HCT116 (cell line): ENCODE measurements around the gene NIPAL1. TPM values are rescaled to one million over a fixed set of nuclear protein-coding genes. Genes with fewer than 3 reads are reported as not detected.

Experiments
- ATAC-seq: fragments of 200-7000 bp; cut with Tn5 transposase; 2 replicates; pipeline ENCODE4 v1.9.1; 2020; ENCODE audit warnings: mild to moderate bottlenecking, moderate library complexity
- BruUV-seq: library from RNA; stranded (reverse); fragments of 400-500 nt; replicated peaks from 2 replicates; lab custom pipeline; 2021; lab: Mats Ljungman, UMichigan
- CTCF ChIA-PET: fragments of 300-600 bp; sonication (Branson Sonifier 250); formaldehyde crosslinking; loops from one replicate; lab custom pipeline; 2021; ENCODE audit warnings: antibody characterized with exemption; lab: Charles Lee
- POLR2A ChIA-PET: fragments of 300-600, 350-600 bp; sonication (Branson Sonifier 250); formaldehyde crosslinking; loops from one replicate; lab custom pipeline; 2021; ENCODE audit warnings: antibody characterized with exemption; lab: Charles Lee
- RAD21 ChIA-PET, 2 experiments: fragments of 300-600 bp; sonication (Branson Sonifier 250); formaldehyde crosslinking; loops; one replicate each; lab custom pipeline; 2023; ENCODE audit warnings: low total read pairs in 2 of 2; ENCODE audit not compliant: uncharacterized antibody in 2 of 2, unreplicated experiment in 2 of 2, low non-redundant PET in 1 of 2; lab: Charles Lee
- DNase-seq: peaks from one replicate; pipeline ENCODE4 v3.0.0-alpha.2; 2010; ENCODE audit warnings: low read depth, low spot score
- H2AFZ ChIP-seq: fragments of 200-600 bp; shearing (Covaris generic), sonication (generic); 2 replicates; pipeline ENCODE4 v1.6.1; 2017; ENCODE audit warnings: low read depth, mixed run types, mixed read lengths, antibody characterized with exemption, low read length; ENCODE audit not compliant: poor library complexity, severe bottlenecking
- H3K27ac ChIP-seq: 2 replicates; pipeline ENCODE4 v1.5.1; 2012; ENCODE audit warnings: low read depth, low read length
- H3K27me3 ChIP-seq: fragments of 200-600 bp; sonication (generic); 2 replicates; pipeline ENCODE4 v1.6.1; 2016; ENCODE audit warnings: mixed run types, low read length, mixed read lengths; ENCODE audit not compliant: insufficient read depth
- H3K36me3 ChIP-seq, 2 experiments: fragments of 200-500 bp in 1 of 2; fragments of 200-600 bp in 1 of 2; sonication (Bioruptor generic) in 1 of 2; sonication (generic) in 1 of 2; 2 replicates each; pipeline versions ENCODE4 v1.5.1 to v1.6.1; 2014 to 2016; ENCODE audit warnings: low read length in 2 of 2, inconsistent platforms in 1 of 2, mixed read lengths in 1 of 2, mixed run types in 1 of 2; ENCODE audit not compliant: insufficient read depth in 2 of 2, control insufficient read depth in 1 of 2
- H3K4me1 ChIP-seq, 2 experiments: fragments of 200-600 bp in 1 of 2; sonication (generic) in 1 of 2; 2 replicates each; pipeline versions ENCODE4 v1.5.1 to v1.6.1; 2012 to 2017; ENCODE audit warnings: low read length in 2 of 2, inconsistent platforms in 1 of 2, mild to moderate bottlenecking in 1 of 2, mixed read lengths in 1 of 2, mixed run types in 1 of 2, moderate library complexity in 1 of 2; ENCODE audit not compliant: insufficient read depth in 2 of 2, control insufficient read depth in 1 of 2
- H3K4me2 ChIP-seq: fragments of 200-600 bp; sonication (generic); 2 replicates; pipeline ENCODE4 v1.6.1; 2017; ENCODE audit warnings: mixed run types, low read length, mixed read lengths
- H3K4me3 ChIP-seq, 2 experiments: fragments of 200-600 bp in 1 of 2; sonication (generic) in 1 of 2; replicated peaks in 1 of 2; 2 replicates each; pipeline ENCODE4 v1.5.1; 2011 to 2016; ENCODE audit warnings: low read length in 2 of 2, control low read depth in 1 of 2, low read depth in 1 of 2, mild to moderate bottlenecking in 1 of 2, mixed read lengths in 1 of 2, mixed run types in 1 of 2
- H3K79me2 ChIP-seq: fragments of 200-600 bp; sonication (generic); 2 replicates; pipeline ENCODE4 v1.6.1; 2017; ENCODE audit warnings: mild to moderate bottlenecking, mixed run types, low read length, moderate library complexity, mixed read lengths; ENCODE audit not compliant: insufficient read depth
- H3K9ac ChIP-seq: fragments of 200-600 bp; sonication (generic); 2 replicates; pipeline ENCODE4 v1.6.1; 2016; ENCODE audit warnings: low read length, mixed read lengths
- H3K9me2 ChIP-seq: fragments of 200-600 bp; sonication (generic), shearing (Covaris generic); 2 replicates; pipeline ENCODE4 v1.6.1; 2017; ENCODE audit warnings: mixed run types, mild to moderate bottlenecking, moderate library complexity; ENCODE audit not compliant: insufficient read depth
- H3K9me3 ChIP-seq, 2 experiments: fragments of 200-500 bp in 1 of 2; fragments of 200-600 bp in 1 of 2; sonication (Bioruptor generic) in 1 of 2; sonication (generic) in 1 of 2; 2 replicates each; pipeline ENCODE4 v1.6.1; 2014 to 2017; ENCODE audit warnings: low read length in 2 of 2, mixed read lengths in 2 of 2, inconsistent platforms in 1 of 2, low read depth in 1 of 2, mild to moderate bottlenecking in 1 of 2, mixed run types in 1 of 2, moderate library complexity in 1 of 2; ENCODE audit not compliant: control insufficient read depth in 1 of 2, insufficient read depth in 1 of 2
- H4K20me1 ChIP-seq: fragments of 200-600 bp; sonication (generic), shearing (Covaris generic); 2 replicates; pipeline ENCODE4 v1.6.1; 2017; ENCODE audit warnings: mixed run types, mild to moderate bottlenecking, moderate library complexity; ENCODE audit not compliant: insufficient read depth
- CBX3 ChIP-seq: IDR thresholded peaks from 2 replicates; pipeline ENCODE4 v1.6.1; 2012; ENCODE audit warnings: low read depth
- CEBPB ChIP-seq: IDR thresholded peaks from 2 replicates; pipeline ENCODE4 v1.6.1; 2012; ENCODE audit warnings: low read depth
- EGR1 ChIP-seq: IDR thresholded peaks from 2 replicates; pipeline ENCODE4 v1.6.1; 2012; ENCODE audit warnings: low read depth
- ELF1 ChIP-seq: IDR thresholded peaks from 2 replicates; pipeline ENCODE4 v1.6.1; 2012; ENCODE audit warnings: low read depth, borderline replicate concordance
- EZH2 ChIP-seq: fragments of 200-600 bp; sonication (generic); IDR thresholded peaks from 2 replicates; pipeline ENCODE4 v1.6.1; 2017; ENCODE audit warnings: antibody characterized with exemption, mixed run types
- EZH2phosphoT487 ChIP-seq: fragments of 200-600 bp; IDR thresholded peaks from 2 replicates; pipeline ENCODE4 v1.6.1; 2018; ENCODE audit warnings: antibody characterized with exemption, borderline replicate concordance
- FOSL1 ChIP-seq: IDR thresholded peaks from 2 replicates; pipeline ENCODE4 v1.6.1; 2012; ENCODE audit warnings: low read depth
- POLR2A ChIP-seq: IDR thresholded peaks from 2 replicates; pipeline ENCODE4 v1.7.0; 2011; ENCODE audit warnings: borderline replicate concordance; ENCODE audit not compliant: insufficient read depth, insufficient read length; ENCODE audit errors: extremely low read depth
- POLR2AphosphoS5 ChIP-seq: IDR thresholded peaks from 2 replicates; pipeline ENCODE4 v1.6.1; 2011; ENCODE audit warnings: mild to moderate bottlenecking, low read depth, low read length, moderate library complexity
- RAD21 ChIP-seq: IDR thresholded peaks from 2 replicates; pipeline ENCODE4 v1.6.1; 2012; ENCODE audit warnings: low read depth, mild to moderate bottlenecking
- SP1 ChIP-seq: IDR thresholded peaks from 2 replicates; pipeline ENCODE4 v1.6.1; 2012; ENCODE audit warnings: low read depth
- SRF ChIP-seq: IDR thresholded peaks from 2 replicates; pipeline ENCODE4 v1.6.1; 2012; ENCODE audit warnings: low read depth
- YY1 ChIP-seq: IDR thresholded peaks from 2 replicates; pipeline ENCODE4 v1.6.1; 2011; ENCODE audit warnings: low read length, low read depth, moderate library complexity, mild to moderate bottlenecking; ENCODE audit not compliant: insufficient replicate concordance; ENCODE audit errors: extremely low read depth
- ZFX ChIP-seq: fragments of 450-650 bp; IDR thresholded peaks from 2 replicates; pipeline ENCODE4 v1.6.1; 2017
- ZNF274 ChIP-seq: fragments of 200-500 bp; sonication (Bioruptor generic); IDR thresholded peaks from 2 replicates; pipeline ENCODE4 v1.6.1; 2014; ENCODE audit warnings: mild to moderate bottlenecking, low read depth, low read length, inconsistent platforms
- intact Hi-C: fragments of 100-400 bp; cut with micrococcal nuclease; formaldehyde crosslinking; loops from 2 replicates; pipeline ENCODE4 v1.10.0; 2022
- total RNA-seq: library from RNA; stranded (reverse); gene quantifications from one replicate; pipeline ENCODE4 v1.2.1, GENCODE V29; 2021; ENCODE audit not compliant: unreplicated experiment
- TF ChIP-seq, protein P1 (sequence below): IDR thresholded peaks from 2 replicates; pipeline ENCODE4 v1.6.1; 2012
- TF ChIP-seq, protein P2 (sequence below), 3 experiments: fragments of 200-600 bp in 1 of 3; sonication (generic) in 1 of 3; IDR thresholded peaks in 2 of 3; conservative IDR thresholded peaks in 1 of 3; 2 replicates each; pipeline ENCODE4 v1.5.1; 2012 to 2017; ENCODE audit warnings: low read depth in 2 of 3, low read length in 2 of 3, antibody characterized with exemption in 1 of 3, borderline replicate concordance in 1 of 3, control low read depth in 1 of 3, mild to moderate bottlenecking in 1 of 3, mixed read lengths in 1 of 3, mixed run types in 1 of 3, moderate library complexity in 1 of 3; ENCODE audit not compliant: insufficient read depth in 1 of 3
- TF ChIP-seq, protein P3 (sequence below): IDR thresholded peaks from 2 replicates; pipeline ENCODE4 v1.6.1; 2011; ENCODE audit warnings: mild to moderate bottlenecking, low read length, moderate library complexity; ENCODE audit not compliant: insufficient replicate concordance; ENCODE audit errors: extremely low read depth

NIPAL1 gene
- total RNA-seq, 1 experiment from 2014 or later = 7.0 TPM

DNA sequence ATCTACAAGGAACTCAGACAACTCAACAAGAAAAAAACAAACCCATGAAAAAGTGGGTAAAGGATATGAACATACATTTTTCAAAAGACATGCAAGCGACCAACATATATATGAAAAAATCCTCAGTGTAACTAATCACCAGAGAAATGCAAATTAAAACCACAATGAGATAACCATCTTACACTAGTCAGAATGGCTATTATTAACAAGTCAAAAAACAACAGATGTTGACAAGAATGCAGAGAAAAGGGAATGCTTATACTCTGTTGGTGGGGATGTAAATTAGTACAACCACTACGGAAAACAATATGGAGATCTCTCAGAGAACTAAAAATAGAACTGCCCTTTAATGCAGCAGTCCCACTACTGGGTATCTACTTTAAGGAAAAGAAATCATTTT, 12.1 kb downstream of the NIPAL1 start:
- Histone ChIP-seq H2AFZ (no peak overlapping the region), H3K79me2 (no peaks in the 10 kb centered on the region)
- no peak for TF ChIP-seq ELF1
- TF ChIP-seq POLR2AphosphoS5 = no peak
- TF ChIP-seq YY1 = no peak
- TF ChIP-seq SP1 = no peak
- TF ChIP-seq, protein P1, sequence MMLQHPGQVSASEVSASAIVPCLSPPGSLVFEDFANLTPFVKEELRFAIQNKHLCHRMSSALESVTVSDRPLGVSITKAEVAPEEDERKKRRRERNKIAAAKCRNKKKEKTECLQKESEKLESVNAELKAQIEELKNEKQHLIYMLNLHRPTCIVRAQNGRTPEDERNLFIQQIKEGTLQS = no peak
- no peak for TF ChIP-seq EGR1
- TF ChIP-seq CEBPB = no peak
- no peak for TF ChIP-seq RAD21
- TF ChIP-seq FOSL1 = no peak
- TF ChIP-seq POLR2A = no peak
- TF ChIP-seq CBX3 = no peak
- TF ChIP-seq ZNF274 = no peak
- TF ChIP-seq EZH2 = no peak
- TF ChIP-seq SRF = no peak
- TF ChIP-seq, protein P2, sequence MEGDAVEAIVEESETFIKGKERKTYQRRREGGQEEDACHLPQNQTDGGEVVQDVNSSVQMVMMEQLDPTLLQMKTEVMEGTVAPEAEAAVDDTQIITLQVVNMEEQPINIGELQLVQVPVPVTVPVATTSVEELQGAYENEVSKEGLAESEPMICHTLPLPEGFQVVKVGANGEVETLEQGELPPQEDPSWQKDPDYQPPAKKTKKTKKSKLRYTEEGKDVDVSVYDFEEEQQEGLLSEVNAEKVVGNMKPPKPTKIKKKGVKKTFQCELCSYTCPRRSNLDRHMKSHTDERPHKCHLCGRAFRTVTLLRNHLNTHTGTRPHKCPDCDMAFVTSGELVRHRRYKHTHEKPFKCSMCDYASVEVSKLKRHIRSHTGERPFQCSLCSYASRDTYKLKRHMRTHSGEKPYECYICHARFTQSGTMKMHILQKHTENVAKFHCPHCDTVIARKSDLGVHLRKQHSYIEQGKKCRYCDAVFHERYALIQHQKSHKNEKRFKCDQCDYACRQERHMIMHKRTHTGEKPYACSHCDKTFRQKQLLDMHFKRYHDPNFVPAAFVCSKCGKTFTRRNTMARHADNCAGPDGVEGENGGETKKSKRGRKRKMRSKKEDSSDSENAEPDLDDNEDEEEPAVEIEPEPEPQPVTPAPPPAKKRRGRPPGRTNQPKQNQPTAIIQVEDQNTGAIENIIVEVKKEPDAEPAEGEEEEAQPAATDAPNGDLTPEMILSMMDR (IDR thresholded peaks at IDR 0.05 in 2 of 3, conservative IDR thresholded peaks at IDR 0.05 in 1 of 3; ENCODE audit: borderline replicate concordance in 1 of 3, insufficient read depth in 1 of 3, low read depth in 2 of 3, low read length in 2 of 3) = no peak
- TF ChIP-seq, protein P3, sequence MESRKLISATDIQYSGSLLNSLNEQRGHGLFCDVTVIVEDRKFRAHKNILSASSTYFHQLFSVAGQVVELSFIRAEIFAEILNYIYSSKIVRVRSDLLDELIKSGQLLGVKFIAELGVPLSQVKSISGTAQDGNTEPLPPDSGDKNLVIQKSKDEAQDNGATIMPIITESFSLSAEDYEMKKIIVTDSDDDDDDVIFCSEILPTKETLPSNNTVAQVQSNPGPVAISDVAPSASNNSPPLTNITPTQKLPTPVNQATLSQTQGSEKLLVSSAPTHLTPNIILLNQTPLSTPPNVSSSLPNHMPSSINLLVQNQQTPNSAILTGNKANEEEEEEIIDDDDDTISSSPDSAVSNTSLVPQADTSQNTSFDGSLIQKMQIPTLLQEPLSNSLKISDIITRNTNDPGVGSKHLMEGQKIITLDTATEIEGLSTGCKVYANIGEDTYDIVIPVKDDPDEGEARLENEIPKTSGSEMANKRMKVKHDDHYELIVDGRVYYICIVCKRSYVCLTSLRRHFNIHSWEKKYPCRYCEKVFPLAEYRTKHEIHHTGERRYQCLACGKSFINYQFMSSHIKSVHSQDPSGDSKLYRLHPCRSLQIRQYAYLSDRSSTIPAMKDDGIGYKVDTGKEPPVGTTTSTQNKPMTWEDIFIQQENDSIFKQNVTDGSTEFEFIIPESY = no peak
- TF ChIP-seq EZH2phosphoT487 = no peak
- TF ChIP-seq ZFX = no peak
- TF ChIP-seq, all 23 proteins: peak for 0
- no peaks in the 10 kb centered on the region for H3K9me2 ChIP-seq
- no peaks in the 10 kb centered on the region for H3K4me1 ChIP-seq
- ATAC-seq (no peak), DNase-seq (no peak)
- no TSS peak for BruUV-seq
- H3K4me2 ChIP-seq = no peak overlapping the region
- H3K9ac ChIP-seq = no peak overlapping the region
- H3K27me3 ChIP-seq = no peaks in the 10 kb centered on the region
- POLR2A ChIA-PET = no interaction called here
- RAD21 ChIA-PET = no interaction called here
- H3K36me3 ChIP-seq = peaks cover 3 to 4% of the 10 kb centered on the region in 2 experiments; a peak in 2 of 4 replicates
- no peak overlapping the region for H3K27ac ChIP-seq
- CTCF ChIA-PET = no interaction called here
- H4K20me1 ChIP-seq = no peaks in the 10 kb centered on the region
- intact Hi-C loops = no loop called here
- H3K9me3 ChIP-seq = no peaks in the 10 kb centered on the region
- no peak overlapping the region for H3K4me3 ChIP-seq
